HG02938 (cell line): ENCODE data around the gene ERMARD.
"Not testable (repeated sequence)": the region's sequence is repeated elsewhere in the genome, so short reads cannot be mapped to it uniquely, and the experiment has no call there.

ENCODE experiments used
- ATAC-seq: cut with Tn5 transposase; IDR thresholded peaks from one replicate; pipeline ENCODE4 v1.9.1; 2021; ENCODE audit warnings: mild to moderate bottlenecking, moderate library complexity; ENCODE audit not compliant: unreplicated experiment

The ERMARD gene

DNA sequence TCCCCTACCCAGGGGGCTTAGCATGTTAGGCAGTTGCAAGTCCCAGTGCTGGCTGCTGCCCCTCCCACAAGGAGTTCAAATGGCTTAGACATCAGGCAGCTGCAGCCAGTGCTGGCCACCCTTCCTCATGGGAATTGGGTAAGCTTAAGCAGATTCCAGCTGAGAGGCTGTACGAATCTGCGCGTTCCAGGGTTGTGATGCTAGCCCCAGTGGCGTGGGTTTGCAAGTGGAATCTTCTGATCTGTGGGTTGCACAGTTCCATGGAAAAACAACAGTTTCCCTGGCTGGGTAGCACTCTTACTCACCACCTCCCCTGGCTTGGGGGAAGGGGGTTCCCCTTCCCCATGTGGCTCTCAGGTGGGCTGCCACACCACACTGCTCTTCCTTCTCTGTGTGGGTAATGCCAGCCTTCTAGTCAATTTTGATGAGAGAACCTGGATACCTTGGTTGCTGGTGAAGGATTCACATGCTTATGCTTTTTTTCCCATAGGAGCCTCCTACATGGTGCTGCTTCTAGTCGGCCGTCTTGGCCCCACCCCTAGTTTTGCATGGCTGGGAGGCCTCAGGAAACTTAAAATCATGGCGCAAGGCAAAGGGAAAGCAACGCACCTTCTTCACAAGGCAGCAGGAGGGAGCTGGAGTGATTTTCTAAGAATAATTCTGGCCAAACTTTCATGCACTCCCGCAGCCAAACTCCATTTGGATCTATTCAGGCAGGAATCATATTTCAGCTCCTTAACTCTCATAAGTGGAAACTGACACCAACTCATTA is 13.0 kb upstream of the ERMARD start:
- no peak for ATAC-seq

DNA sequence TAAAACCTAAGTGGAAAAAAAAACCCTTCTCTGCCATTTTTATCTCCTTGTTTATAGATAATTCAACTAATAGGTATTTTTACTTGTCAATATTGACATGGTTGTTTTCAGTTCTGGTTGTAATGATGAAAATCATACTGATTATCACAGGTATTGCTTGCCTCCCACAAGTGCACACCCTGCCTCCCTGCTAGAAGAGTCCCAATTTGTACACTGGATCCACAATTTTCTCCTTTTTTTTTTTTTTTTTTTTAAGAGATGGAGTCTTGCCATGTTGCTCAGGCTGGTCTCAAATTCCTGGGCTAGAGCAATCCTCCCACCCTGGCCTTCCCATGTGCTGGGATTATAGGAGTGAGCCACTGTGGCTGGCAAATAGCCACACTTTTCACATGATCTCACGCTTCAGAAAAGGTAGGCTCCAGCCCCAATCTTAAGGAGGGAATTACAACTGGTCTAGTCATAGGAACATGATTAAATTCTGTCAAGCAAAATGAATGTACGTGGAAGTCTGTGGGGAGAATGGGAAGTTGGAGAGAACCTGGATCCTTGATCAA is 12.4 kb upstream of the ERMARD start:
- no peak for ATAC-seq

DNA sequence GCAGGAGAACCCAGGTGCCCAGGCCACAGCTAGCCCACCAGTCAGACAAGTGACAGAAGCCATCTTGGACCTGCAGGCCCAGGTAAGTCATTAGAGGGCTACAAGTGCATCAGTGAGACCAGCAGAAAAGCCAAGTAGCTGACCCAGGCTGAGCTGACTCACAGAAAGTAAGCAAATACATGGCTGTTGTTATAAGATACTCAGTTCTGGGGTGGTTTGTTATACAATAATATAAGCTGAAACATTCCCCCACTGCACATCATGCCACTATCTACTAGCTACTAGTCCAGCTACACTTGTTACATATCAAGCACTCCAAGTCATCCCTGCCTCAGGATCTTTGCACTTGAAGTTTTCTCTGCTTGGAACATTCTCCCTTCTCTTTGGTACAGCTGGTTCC is 10.1 kb upstream of the ERMARD start:
- no peak for ATAC-seq

DNA sequence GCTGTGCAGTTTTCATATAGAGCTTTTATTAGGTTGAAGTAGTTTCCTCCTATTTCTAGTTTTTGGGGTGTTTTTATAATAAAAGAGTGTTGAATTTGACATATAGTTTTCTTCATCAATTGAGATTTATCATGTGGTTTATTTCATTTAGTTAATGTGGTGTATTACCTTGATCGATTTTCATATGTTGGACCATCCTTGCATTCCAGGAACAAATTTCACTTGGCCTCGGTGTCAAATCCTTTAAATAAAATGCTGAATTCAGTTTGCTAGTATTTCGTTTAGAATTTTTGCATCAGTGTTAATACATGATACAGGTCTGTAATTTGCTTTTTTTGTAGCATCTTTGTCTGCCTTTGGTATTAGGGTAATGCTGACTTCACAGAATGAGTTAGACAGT is 6.0 kb upstream of the ERMARD start:
- no peak for ATAC-seq

DNA sequence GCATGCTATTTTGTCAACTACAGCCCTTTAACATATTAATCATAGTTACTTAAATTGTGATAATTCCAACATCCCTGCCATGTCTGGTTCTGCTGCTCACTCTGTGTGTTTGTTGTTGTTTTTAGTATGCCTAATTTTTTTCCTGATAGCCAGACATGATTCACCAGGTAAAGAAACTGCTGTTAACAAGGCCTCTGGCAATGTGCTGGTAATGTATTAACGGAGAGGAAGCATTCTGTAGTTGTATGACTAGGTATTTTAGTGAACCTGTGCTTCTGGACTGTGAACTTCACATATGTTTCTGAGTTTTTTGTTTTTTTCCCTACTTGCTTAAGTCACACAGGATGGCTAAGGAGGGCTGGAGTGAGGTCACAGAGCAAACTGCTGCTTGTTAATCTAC is 4.9 kb upstream of the ERMARD start:
- ATAC-seq = no peak

GRCh38 chr6:169752074-169752623 is 727 bp downstream of the ERMARD start:
- no peak for ATAC-seq

GRCh38 chr6:169755162-169755561 is 3.7 kb downstream of the ERMARD start:
- ATAC-seq = no peak

DNA sequence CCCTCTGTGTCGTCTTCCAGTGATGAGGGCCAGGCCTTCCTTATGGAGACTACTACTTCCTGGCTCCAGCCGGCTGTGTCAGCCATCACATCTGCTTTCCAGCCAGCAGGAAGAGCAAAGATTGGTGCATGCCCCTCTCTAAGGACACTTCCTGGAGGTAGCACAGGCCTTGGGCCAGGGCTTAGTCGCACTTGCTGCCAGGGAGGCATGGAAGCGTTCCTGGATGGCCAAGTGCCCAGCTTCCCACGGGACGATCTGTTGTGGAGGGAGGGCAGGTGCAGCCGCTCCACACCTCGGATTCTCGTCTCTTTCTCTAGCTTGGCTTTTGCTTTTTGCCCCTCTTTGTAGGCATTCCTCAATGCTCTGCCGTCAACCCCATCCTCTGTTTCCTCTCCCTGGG is 11.9 kb downstream of the ERMARD start:
- no peak for ATAC-seq

- ATAC-seq = no peak
These were observed 12.5 kb downstream of the ERMARD start for GRCh38 chr6:169763881-169764280.

- ATAC-seq = not testable (repeated sequence)
These were observed 14.4 kb downstream of the ERMARD start for GRCh38 chr6:169765789-169766188.

DNA sequence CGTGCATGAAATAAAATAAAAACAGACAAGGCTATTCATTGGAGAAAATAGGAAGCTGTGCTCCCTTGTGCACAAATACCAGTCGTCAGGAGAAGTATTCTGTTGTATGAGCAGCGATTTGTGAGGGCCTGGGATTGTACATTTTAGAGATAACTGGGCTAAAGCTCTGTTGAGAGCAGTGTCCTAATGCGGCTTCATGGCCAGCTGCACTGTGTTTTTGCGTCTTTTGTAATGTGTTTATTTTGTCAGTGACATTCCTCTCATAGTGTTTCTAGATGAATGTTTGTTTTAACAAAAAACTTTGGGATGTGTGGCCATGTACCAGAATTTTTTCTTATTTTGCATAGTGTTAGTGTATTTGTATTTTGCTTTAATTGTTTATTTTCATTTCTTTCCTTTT is 14.8 kb downstream of the ERMARD start:
- no peak for ATAC-seq

DNA sequence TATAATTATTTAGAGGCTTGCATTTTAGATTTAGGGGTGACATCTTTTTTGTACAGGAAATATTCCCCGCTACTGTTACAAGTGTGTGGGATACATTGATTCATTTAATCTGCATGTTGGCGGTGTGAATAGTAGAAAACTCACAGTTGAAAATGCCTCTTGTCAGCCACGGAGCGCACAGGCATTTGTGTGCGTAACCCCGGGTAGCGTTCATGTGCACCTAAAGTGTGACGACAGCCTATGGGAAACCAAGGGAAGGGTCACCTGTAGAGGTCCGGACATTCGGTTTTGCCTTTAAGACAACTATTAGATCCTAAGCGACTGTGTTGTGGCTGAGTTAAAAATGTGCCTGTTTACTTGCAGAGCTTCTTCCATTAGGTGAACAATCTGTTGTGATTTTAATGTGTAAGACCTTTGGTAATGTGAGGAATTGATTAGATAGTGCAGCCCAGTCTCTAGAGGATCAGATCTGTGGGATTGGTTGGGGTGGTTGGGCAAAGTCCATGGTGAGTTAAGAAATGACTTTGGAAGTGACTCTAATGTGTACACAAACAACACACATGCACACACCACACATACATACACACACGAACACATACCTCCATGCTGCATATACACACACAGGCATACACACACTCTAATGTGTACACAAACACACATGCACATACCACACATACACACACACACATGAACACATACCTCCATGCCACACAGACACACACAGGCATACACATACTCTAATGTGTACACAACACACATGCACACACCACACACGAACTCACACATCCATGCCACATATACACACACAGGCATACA is 15.7 kb downstream of the ERMARD start:
- no peak for ATAC-seq

- no peak for ATAC-seq
These were observed 22.9 kb downstream of the ERMARD start for GRCh38 chr6:169774347-169774746.

GRCh38 chr6:169775321-169775720 is 23.9 kb downstream of the ERMARD start:
- no peak for ATAC-seq

GRCh38 chr6:169776379-169776778 is 25.0 kb downstream of the ERMARD start:
- ATAC-seq = no peak

DNA sequence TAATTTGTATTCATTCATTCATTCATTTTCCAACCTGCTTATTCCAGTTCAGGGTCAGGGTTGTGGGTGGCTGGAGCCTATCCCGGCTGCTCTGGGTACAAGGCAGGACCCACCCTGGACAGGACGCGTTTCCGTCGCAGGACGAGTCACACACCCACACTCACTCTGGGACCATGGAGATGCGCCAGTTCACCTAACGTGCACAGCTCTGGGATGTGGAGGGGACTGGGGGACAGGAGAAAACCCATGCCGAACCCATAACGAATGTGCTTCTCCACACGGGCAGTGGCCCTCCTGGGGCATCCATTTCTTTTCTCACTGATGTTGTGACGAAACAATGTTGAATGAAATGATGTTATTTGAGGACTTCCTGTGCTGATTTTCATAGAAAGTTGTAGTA is 26.5 kb downstream of the ERMARD start:
- ATAC-seq = no peak

DNA sequence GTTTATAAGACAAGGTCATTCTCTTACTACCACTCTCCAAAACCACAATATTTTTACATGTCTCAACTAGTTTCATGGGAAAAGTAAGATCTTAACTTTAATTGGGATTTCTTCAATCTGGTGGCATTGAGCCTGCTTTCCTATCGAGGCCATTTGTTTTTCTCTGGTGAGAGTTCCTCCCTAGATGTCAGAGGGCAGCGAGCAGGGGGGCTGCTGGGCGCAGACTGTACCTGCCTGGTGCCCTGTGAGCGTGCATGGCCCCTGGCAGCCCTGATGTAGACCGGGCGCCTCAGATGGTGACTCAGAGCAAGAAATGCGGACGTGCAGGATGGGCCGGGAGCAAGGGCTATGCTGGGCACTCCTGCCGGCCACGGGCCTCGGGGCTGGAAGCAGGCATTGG is 27.2 kb downstream of the ERMARD start:
- no peak for ATAC-seq

DNA sequence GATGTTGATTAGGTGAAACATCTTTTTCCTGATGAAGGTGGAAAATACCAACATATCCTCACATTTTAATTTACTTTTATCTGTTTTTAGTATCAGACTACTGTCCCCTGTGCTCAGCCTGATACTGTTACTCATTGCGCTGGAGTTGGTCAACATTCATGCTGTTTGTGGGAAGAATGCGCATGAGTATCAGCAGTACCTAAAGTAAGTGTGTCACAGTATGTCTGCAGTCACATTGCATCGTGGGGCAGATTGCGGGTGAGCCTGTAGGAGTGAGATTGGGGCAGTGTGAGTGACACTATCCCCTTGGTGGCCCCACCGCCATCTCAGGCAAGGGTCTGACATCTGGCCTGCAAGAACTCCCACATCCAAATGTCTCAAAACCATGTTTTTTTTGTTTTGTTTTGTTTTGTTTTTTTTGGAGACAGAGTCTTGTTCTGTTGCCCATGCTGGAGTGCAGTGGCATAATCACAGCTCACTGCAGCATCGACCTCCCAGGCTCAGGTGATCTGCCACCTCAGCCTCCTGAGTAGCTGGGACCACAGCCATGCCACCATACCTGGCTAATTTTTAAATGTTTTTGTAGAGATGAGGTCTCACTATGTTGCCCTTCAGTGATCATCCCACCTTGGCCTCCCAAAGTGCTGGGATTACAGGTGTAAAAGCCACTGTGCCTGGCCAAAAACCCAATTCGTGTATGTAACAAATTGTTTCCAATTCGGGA is 27.8 kb downstream of the ERMARD start:
- no peak for ATAC-seq

DNA sequence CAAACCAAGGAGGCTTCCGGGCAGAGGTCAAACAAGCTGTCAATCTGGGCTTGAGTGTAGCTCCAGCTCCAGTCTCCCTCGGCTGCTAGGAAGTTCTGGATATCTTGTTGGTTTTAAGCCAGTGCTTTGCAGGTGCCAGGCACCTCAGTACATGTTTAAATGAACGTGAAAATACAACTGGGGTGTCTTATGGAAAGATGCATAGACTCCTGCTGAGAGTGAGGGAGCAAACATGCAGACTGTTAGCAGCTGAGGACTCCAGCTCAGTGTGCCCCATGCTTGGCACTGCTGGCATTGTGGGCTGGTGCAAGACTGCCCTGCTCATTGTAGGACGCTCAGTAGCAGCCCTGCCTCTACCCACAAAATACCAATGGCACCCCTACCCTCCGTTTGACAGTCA is 28.5 kb downstream of the ERMARD start:
- no peak for ATAC-seq

DNA sequence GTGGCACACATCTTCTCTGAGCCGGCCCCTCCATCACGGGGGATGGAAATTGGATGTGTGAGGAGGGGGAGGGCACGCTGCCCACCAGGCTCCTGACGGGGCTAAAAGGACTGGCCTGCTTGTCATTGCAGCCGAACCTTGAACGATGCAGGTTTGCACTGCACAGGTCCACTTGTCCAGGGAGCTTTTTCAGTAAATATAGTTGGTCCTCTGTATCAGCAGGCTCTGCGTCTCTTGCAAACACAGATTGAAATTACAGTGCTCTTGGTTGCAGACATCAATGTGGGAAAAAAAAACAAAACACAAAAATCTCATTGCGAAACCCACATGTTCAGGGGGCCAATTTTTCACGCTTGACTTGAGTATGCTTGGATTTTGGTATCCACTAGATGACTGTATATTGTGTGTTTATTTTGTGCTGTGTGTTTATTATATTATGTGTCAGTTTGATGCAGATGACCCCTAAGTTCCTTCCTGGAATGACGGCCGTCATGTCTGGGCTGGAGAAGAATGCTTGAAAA is 29.2 kb downstream of the ERMARD start:
- ATAC-seq = no peak

GRCh38 chr6:169782966-169783365 is 31.5 kb downstream of the ERMARD start:
- ATAC-seq = no peak
